ENCODE measurements around the gene CNOT4. TPM values are rescaled to one million over a fixed set of nuclear protein-coding genes. Genes with fewer than 3 reads are reported as not detected.

Gene CNOT4
- total RNA-seq, 2 experiments from 2014 or later: 21.9 to 24.6 TPM

DNA sequence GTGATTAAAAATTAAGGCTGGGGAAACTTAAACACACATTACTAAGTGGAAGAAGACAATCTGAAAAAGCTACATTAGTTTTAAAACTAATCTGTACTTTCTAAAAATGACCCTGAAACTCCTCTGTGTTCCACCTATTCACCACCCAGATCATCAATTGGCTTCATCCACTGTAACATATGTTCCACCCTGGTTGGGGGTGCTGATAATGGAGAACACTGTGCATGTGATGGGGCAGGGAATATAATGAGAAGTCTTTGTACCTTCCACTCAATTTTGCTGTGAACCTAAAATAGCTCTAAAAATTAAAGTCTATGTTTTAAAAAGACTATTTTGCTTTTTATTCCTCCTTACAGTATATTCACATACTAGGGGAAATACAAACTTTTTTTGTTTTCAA, 132.7 kb downstream of the CNOT4 start:
- ChIA-PET CTCF (no interaction called here), POLR2A (no interaction called here)
- DNase-seq: no peak
- Mint-ChIP-seq H3K4me1 (no peaks in the 10 kb centered on the region), H3K36me3 (ENCODE audit: low read depth) (no peaks in the 10 kb centered on the region), H3K4me3 (no peak overlapping the region), H3K9me3 (no peaks in the 10 kb centered on the region), H3K27me3 (no peaks in the 10 kb centered on the region), H3K27ac (no peak overlapping the region)

DNA sequence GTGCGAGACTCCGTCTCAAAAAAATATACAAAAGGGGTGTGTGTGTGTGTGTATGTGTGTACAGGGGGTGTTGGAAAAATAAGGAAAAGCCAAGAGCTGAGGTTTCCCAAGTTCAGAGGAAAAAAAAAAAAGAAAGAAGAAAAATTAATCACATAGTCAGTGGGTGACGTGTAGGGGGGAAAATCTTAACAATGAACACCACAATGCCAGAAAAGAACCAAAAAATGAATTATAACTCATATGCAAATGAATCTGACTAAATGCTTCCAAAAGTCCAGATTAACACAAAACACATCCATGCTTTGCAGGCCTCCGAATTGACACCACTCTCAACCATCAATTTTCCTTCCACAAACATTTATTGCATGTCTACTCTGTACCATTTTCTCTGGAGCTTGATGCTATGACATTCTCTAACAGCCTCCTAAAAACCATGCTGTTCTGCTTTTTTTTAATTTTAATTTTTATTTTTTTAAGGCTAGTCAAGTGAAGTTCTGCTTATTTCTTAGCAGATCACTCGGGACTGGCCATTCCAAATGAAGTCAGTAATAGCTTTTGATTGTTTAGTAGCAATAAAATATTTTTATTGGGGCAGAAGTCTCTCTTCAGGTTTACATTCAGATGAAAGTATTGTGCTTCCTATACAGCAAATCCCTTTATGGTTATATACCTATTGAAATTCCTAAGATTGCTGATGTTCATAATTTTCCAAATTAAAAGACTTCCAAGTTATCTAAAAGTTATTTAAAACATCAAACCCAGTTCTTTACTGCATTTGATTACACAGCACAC, 133.8 kb downstream of the CNOT4 start:
- CTCF ChIA-PET: no interaction called here
- Mint-ChIP-seq H3K27me3 (no peaks in the 10 kb centered on the region), H3K36me3 (ENCODE audit: low read depth) (no peaks in the 10 kb centered on the region), H3K4me3 (no peak overlapping the region), H3K27ac (no peak overlapping the region), H3K9me3 (no peaks in the 10 kb centered on the region), H3K4me1 (no peaks in the 10 kb centered on the region)
- POLR2A ChIA-PET: no interaction called here
- no peak for DNase-seq

DNA sequence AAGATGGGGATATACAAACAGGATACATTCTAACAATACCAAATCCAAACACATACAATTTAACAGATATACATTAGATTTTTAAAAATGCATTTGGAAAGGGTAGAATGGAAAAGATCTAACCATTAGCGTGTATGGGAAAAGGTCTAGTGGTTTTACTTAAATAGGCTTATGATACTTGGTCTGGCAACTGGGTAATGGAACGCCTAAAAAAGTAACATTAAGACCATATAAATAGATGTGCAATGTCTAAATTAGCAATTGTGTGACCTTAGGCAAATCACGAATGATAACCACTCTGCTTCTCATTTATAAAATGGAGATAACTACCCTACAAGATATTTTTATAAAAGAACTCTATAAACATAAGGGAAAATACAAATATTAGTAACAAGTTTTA, 135.2 kb downstream of the CNOT4 start:
- CTCF ChIA-PET: no interaction called here
- H3K9me3 Mint-ChIP-seq: no peaks in the 10 kb centered on the region
- H3K36me3 Mint-ChIP-seq (ENCODE audit: low read depth): peaks cover 4% of the 10 kb centered on the region
- POLR2A ChIA-PET: no interaction called here
- DNase-seq: no peak
- no peak overlapping the region for H3K4me3 Mint-ChIP-seq
- no peak overlapping the region for H3K27ac Mint-ChIP-seq
- H3K27me3 Mint-ChIP-seq: no peaks in the 10 kb centered on the region
- no peaks in the 10 kb centered on the region for H3K4me1 Mint-ChIP-seq

DNA sequence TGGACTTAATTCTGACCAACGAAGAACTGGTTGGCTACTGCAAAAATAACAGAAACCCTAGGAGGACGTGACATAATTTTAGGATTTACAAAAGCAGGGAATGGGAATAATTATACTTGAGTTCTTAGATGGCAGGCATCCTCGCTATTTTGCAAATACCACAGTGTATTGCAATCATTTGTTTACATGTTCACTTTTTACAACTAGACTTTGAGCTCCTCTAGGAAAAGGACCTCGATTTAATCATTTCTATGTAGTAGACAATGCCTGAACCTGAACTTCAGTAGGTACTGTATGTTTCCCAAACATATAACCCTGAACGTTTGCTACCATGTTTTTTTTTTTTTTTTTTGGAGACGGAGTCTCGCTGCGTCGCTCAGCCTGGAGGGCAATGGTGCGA, 137.7 kb downstream of the CNOT4 start:
- CTCF ChIA-PET: no interaction called here
- no peaks in the 10 kb centered on the region for H3K4me1 Mint-ChIP-seq

DNA sequence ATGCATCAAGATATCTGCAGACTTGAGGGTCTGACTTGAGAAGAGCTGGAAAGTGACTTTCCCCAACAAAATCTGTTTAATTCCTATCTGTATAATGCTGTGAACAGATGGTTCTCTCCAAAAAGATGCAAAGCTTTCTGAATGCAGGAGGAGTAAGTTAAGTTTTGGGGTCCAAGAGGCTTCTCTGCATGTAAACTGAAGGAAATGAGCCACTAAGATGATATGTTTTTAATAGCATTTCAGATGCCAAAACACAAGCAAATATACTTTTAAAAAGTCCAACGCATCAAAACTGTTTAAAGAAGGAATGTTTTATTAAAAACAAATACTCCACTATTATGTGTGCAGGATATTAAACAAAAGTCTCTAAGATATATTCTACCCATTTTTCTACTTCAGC, 139.2 kb downstream of the CNOT4 start:
- ChIA-PET CTCF (no interaction called here), POLR2A (no interaction called here)
- no peak for DNase-seq
- Mint-ChIP-seq H3K27ac (no peak overlapping the region), H3K4me3 (no peak overlapping the region), H3K9me3 (no peaks in the 10 kb centered on the region), H3K36me3 (ENCODE audit: low read depth) (peaks cover 7% of the 10 kb centered on the region), H3K4me1 (no peaks in the 10 kb centered on the region), H3K27me3 (no peaks in the 10 kb centered on the region)

More for the DNA sequence above, 137.7 kb downstream of the CNOT4 start:
- Mint-ChIP-seq H3K4me3 (no peak overlapping the region), H3K27ac (no peak overlapping the region), H3K9me3 (no peaks in the 10 kb centered on the region), H3K36me3 (ENCODE audit: low read depth) (peaks cover 7% of the 10 kb centered on the region), H3K27me3 (no peaks in the 10 kb centered on the region)
- no peak for DNase-seq
- POLR2A ChIA-PET: no interaction called here

DNA sequence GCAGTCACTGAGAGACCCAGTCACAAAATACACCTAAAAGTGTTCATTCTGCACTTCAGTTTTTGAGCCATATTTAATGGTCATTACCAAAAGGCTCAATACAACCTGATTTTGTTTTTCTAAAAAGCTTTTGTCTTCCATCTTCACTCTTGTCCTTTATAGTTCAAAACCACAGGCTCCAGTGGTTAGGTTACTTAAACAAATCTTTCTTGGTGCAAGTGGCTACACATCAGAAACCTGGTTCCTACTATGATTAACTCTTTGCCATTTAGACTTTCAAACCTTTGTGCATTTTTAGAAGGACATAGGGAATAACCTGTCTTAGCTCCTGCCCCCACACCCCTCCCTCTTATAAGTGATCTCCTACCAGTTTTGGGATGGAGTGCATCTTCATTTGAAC, 140.5 kb downstream of the CNOT4 start:
- no peak overlapping the region for H3K4me3 Mint-ChIP-seq
- POLR2A ChIA-PET: no interaction called here
- no peaks in the 10 kb centered on the region for H3K4me1 Mint-ChIP-seq
- no peak overlapping the region for H3K27ac Mint-ChIP-seq
- no peaks in the 10 kb centered on the region for H3K27me3 Mint-ChIP-seq
- CTCF ChIA-PET: no interaction called here
- no peaks in the 10 kb centered on the region for H3K9me3 Mint-ChIP-seq
- DNase-seq: no peak
- peaks cover 7% of the 10 kb centered on the region for H3K36me3 Mint-ChIP-seq (ENCODE audit: low read depth)

DNA sequence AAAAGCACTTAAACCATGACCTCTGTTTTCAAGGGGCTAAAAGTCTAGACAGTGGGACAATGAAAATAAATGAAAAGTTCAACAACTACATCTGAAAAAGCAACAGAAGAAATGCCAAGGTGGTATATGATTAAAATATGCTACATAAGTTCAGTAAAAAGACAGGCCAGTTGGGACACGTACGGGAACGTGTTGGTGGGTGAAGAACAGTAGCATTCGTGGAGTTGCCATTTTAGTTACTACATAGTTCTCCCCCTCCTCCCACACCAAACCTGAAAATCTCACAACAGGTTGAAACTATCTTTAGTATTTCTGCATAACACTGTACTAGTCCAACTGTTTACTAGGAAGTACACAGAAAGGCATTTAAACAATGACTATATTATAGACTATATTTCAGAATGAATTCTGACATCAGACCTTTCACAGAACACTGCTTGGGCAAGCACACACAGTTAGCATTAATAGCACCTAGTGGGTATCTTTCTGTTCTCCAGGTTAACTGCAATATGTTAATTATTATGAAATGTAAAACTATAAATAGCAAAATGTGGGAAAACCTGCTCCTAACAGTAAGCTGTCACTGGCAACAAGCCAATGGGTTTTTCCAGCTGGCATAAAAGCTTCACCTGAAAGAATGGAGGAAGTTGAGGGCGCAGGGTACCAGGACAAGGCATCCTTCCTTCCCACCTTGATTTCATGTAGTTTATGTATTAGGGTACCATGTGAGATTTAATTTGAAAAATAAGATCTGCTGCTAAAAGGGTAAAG, 141.3 kb downstream of the CNOT4 start:
- Mint-ChIP-seq H3K36me3 (ENCODE audit: low read depth) (peaks cover 10% of the 10 kb centered on the region), H3K27ac (no peak overlapping the region), H3K9me3 (no peaks in the 10 kb centered on the region), H3K4me3 (no peak overlapping the region), H3K27me3 (no peaks in the 10 kb centered on the region), H3K4me1 (no peaks in the 10 kb centered on the region)
- POLR2A ChIA-PET: interaction anchor here (0.9 kb wide), 1 partner anchor 435 kb away, joined by 3 read pairs; no protein-coding TSS in a partner anchor
- DNase-seq: no peak
- CTCF ChIA-PET: no interaction called here

DNA sequence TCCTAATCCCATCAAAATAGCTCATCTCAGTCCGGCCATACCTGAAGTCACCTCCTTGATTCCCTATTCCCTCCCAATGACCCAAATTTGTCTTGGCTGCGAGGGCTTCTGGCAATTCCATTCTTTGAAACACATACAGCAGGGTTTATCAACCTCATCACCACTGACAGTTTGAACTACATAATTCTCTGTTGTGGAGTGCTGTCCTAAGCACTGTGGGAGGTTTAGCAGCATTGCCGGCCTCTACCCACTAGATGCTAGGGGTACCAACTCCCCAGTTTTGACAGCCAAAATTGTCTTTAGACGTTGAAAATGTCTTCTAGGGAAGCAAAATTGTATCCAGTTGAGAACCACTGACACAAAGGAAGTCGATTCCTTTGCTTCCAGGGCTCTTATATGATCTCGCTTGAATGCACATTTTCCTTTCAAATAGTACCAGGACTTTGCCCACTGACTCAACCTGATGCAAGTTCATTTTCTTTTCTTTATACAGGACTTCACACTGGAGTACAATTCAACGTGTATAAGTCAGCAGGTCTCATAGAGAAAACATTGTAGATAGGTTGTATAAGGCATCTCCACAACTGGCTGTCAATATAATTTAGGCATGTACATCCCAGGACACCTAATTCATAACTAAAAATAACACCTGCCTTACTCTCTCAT, 142.9 kb downstream of the CNOT4 start:
- CTCF ChIA-PET: interaction anchor here (1.4 kb wide), 1 partner anchor 93 kb away, joined by 3 read pairs; no protein-coding TSS in a partner anchor
- no peaks in the 10 kb centered on the region for H3K9me3 Mint-ChIP-seq
- no peak for DNase-seq
- peaks cover 24% of the 10 kb centered on the region for H3K36me3 Mint-ChIP-seq (ENCODE audit: low read depth)
- H3K27ac Mint-ChIP-seq: no peak overlapping the region
- H3K4me3 Mint-ChIP-seq: no peak overlapping the region
- H3K4me1 Mint-ChIP-seq: no peaks in the 10 kb centered on the region
- no peaks in the 10 kb centered on the region for H3K27me3 Mint-ChIP-seq
- POLR2A ChIA-PET: no interaction called here

DNA sequence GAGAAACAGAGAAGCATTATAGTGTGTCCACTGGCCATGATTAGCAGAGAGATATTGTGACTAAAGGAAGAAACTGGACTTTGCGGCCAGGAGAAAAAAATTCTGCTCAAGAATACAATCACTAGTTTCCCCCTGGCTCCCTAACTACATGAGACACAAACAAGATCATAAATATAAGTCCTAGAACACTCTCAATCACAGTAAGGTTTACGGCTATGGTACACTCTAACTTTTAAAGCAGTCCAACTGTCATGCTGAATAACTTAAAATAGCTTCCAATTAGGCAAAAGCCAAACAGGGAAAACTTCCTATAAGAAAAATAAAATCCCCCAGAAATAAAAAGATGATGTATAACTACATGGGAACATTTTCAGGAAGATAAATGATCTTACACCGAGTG, 144.2 kb downstream of the CNOT4 start:
- ChIA-PET POLR2A (no interaction called here), CTCF (interaction anchor here (1.4 kb wide), 1 partner anchor 91 kb away, joined by 3 read pairs; no protein-coding TSS in a partner anchor)
- no peaks in the 10 kb centered on the region for H3K27me3 Mint-ChIP-seq
- no peaks in the 10 kb centered on the region for H3K9me3 Mint-ChIP-seq
- no peaks in the 10 kb centered on the region for H3K4me1 Mint-ChIP-seq
- DNase-seq: no peak
- no peak overlapping the region for H3K4me3 Mint-ChIP-seq
- H3K27ac Mint-ChIP-seq: no peak overlapping the region
- H3K36me3 Mint-ChIP-seq (ENCODE audit: low read depth): peaks cover 24% of the 10 kb centered on the region

DNA sequence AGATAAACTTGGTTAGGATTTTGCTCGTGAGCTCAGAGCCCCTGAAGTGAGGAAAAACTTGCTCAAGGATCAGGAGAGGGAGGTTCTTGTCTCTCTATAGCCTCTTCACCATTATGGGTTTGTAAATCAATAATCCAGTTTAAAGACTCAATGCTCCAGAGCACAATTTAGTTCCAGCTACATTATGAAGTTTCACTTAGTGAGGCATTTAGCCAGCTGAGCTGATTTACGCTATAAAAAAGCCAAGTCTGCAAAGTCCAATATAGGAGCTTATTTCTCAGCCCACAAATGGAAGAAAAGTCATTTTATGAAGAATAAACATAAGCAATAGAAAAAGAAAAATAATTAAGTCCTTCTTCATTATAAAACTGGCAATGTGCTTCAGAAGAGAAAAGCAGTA, 145.7 kb downstream of the CNOT4 start:
- Mint-ChIP-seq H3K27me3 (no peaks in the 10 kb centered on the region), H3K4me1 (no peaks in the 10 kb centered on the region), H3K4me3 (no peak overlapping the region), H3K36me3 (ENCODE audit: low read depth) (peaks cover 17% of the 10 kb centered on the region), H3K27ac (no peak overlapping the region), H3K9me3 (no peaks in the 10 kb centered on the region)
- ChIA-PET CTCF (interaction anchor here (1.4 kb wide), 1 partner anchor 9 kb away, joined by 3 read pairs; no protein-coding TSS in a partner anchor), POLR2A (no interaction called here)
- no peak for DNase-seq

DNA sequence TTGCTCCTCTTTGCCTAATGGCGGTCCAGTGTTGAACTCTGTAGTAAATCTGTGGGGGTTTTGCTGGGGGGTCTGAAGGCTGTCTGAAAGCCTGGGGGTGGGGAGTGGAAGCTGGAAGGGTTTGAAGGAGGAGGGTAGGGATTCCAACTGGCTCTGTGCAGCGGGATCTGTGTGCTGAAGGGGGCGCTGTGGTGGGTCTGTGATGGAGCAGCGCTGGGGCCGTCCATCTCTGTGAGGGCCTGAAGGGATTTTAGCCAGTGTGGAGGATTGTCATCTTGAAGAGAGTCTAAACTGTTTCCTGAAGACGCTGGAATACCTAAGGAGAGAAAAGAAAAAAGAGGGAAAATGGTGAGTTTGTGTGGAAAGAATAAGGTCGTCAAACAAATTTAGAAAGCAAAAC, 147.0 kb downstream of the CNOT4 start:
- no peaks in the 10 kb centered on the region for H3K27me3 Mint-ChIP-seq
- CTCF ChIA-PET: no interaction called here
- H3K4me3 Mint-ChIP-seq: no peak overlapping the region
- no peak for DNase-seq
- H3K4me1 Mint-ChIP-seq: no peaks in the 10 kb centered on the region
- POLR2A ChIA-PET: no interaction called here
- H3K9me3 Mint-ChIP-seq: no peaks in the 10 kb centered on the region
- H3K36me3 Mint-ChIP-seq (ENCODE audit: low read depth): peaks cover 17% of the 10 kb centered on the region
- H3K27ac Mint-ChIP-seq: no peak overlapping the region

DNA sequence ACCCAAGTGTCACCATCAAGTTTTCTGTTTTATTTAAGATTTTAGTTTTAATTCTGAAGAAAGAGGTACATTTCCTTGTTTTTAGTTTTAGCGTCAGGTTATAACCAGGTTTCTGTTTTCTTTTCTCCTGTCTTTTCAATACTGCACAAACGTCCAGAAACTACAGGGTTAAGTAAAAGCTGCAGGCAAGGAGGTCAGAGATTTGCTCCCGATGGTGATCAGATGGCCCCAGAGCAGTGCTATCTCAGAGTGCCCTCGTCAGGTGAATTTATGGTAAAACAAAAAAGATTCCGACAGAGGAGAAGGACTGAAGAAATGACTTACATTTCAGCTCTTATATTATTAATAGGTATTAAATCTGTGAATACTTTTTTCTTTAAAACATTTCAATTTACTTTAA, 148.1 kb downstream of the CNOT4 start:
- H3K4me1 Mint-ChIP-seq: no peaks in the 10 kb centered on the region
- no peak overlapping the region for H3K27ac Mint-ChIP-seq
- ChIA-PET CTCF (interaction anchor here (0.6 kb wide), 1 partner anchor 14 kb away, joined by 3 read pairs; no protein-coding TSS in a partner anchor), POLR2A (no interaction called here)
- no peak overlapping the region for H3K4me3 Mint-ChIP-seq
- no peaks in the 10 kb centered on the region for H3K27me3 Mint-ChIP-seq
- DNase-seq: no peak
- peaks cover 17% of the 10 kb centered on the region for H3K36me3 Mint-ChIP-seq (ENCODE audit: low read depth)
- H3K9me3 Mint-ChIP-seq: no peaks in the 10 kb centered on the region

DNA sequence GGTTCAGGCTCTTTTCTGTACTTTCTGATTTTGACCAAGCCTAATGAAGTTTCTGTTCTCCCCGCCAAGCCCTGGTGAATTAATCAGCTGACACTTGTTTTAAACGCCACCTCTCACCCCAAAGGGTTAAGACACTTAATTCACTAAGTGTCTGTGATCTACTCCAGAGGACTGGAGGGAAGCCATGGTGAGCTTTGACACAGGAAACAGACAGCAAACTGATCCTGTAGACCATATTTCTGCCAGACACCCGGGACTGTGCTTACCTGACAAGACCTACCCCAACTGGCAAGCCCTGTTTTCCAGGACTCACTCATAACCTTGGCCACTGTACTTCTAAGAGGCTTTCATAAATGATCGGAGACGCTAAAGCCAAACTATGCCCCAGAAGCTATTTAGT, 150.3 kb downstream of the CNOT4 start:
- Mint-ChIP-seq H3K27ac (no peak overlapping the region), H3K36me3 (ENCODE audit: low read depth) (peaks cover 17% of the 10 kb centered on the region), H3K27me3 (peaks cover 3% of the 10 kb centered on the region), H3K4me1 (no peaks in the 10 kb centered on the region), H3K9me3 (no peaks in the 10 kb centered on the region), H3K4me3 (no peak overlapping the region)
- DNase-seq: no peak
- CTCF ChIA-PET: interaction anchor here (1.1 kb wide), 1 partner anchor 79 kb away, joined by 3 read pairs; no protein-coding TSS in a partner anchor
- POLR2A ChIA-PET: interaction anchor here (0.6 kb wide), 1 partner anchor 32 kb away, joined by 3 read pairs; no protein-coding TSS in a partner anchor

Measured in activated CD4-positive, alpha-beta memory T cell treated with anti-CD3 and anti-CD28 coated beads, Interleukin-2, amount 10 ng/mL, durations not matched to agents 7 days and 5 days (primary cell).